Aorta (tissue), 5 donors: ENCODE results near the gene NRAS. TPM values are rescaled to one million over a fixed set of nuclear protein-coding genes. Genes with fewer than 3 reads are reported as not detected.

Source experiments
- ATAC-seq: fragments of 200-7000 bp; cut with Tn5 transposase; one replicate; pipeline ENCODE4 v1.9.1; 2022; ENCODE audit warnings: moderate library complexity; ENCODE audit not compliant: low FRiP score
- DNase-seq, 2 donors: peaks; one replicate each; pipeline ENCODE4 v3.0.0-alpha.2; 2020
- H3K27ac ChIP-seq, 2 donors: one replicate each; pipeline ENCODE4 v1.5.1; 2013; ENCODE audit warnings: low read length in 2 of 2, mild to moderate bottlenecking in 2 of 2, moderate library complexity in 2 of 2, control low read depth in 1 of 2, inconsistent platforms in 1 of 2, low read depth in 1 of 2
- H3K27me3 ChIP-seq, 2 donors: one replicate each; pipeline ENCODE4 v1.6.1; 2013; ENCODE audit warnings: control low read depth in 1 of 2, low read length in 1 of 2, mild to moderate bottlenecking in 1 of 2, moderate library complexity in 1 of 2; ENCODE audit not compliant: insufficient read depth in 2 of 2, control insufficient read depth in 1 of 2
- H3K36me3 ChIP-seq, 2 donors: one replicate each; pipeline ENCODE4 v1.6.1; 2013; ENCODE audit warnings: control low read depth in 1 of 2, low read length in 1 of 2, mild to moderate bottlenecking in 1 of 2; ENCODE audit not compliant: insufficient read depth in 2 of 2, control insufficient read depth in 1 of 2
- H3K4me1 ChIP-seq, 2 donors: one replicate each; pipeline ENCODE4 v1.6.1; 2013; ENCODE audit warnings: low read length in 2 of 2, control low read depth in 1 of 2, mild to moderate bottlenecking in 1 of 2, moderate library complexity in 1 of 2; ENCODE audit not compliant: insufficient read depth in 2 of 2, control insufficient read depth in 1 of 2
- H3K4me3 ChIP-seq, 2 donors: one replicate each; pipeline ENCODE4 v1.5.1; 2013; ENCODE audit warnings: low read length in 2 of 2, control low read depth in 1 of 2, mild to moderate bottlenecking in 1 of 2
- H3K9me3 ChIP-seq: one replicate; pipeline ENCODE4 v1.6.1; 2013; ENCODE audit warnings: mild to moderate bottlenecking, low read length; ENCODE audit not compliant: control insufficient read depth
- WGBS, 2 donors: extraction: QIAGEN DNeasy Blood & Tissue Kit; methylation state at CpG; one replicate each; pipeline ENCODE4 v1.1.7; 2013; 5-methylcytosine and 5-hydroxymethylcytosine counted together
- intact Hi-C, 2 donors: fragments of 100-400 bp; cut with DNase I; formaldehyde crosslinking; loops; one replicate each; pipeline versions ENCODE4 v1.14.2 to v1.15.0; 2022
- polyA plus RNA-seq, 2 donors: library from polyadenylated mRNA; stranded (reverse); fragments of 200-250 nt; gene quantifications; one replicate each; pipeline ENCODE4 v1.2.3, GENCODE V29; 2013
- total RNA-seq, 2 donors: library from RNA; stranded (reverse); fragmentation: NEBNext Ultra II Directional; extraction: Animal tissue kit (Norgen Biotek cat#: 25700); gene quantifications; one replicate each; pipeline ENCODE4 v1.2.1, GENCODE V29; 2021
- donor health status: healthy with polysubstance abuse.
- donor health status: Bipolar disorder and iron deficiency.
- donor health status: DM: no; HTN: no; CAD: no.
- donor health status: DM: no; HTN: no; CAD: no.
- donor health status: DM: yes; HTN: yes; CAD: no.

NRAS gene
- total and polyA plus RNA-seq, 4 donors, result 5.6 to 21.1 (median 16.4) TPM

DNA sequence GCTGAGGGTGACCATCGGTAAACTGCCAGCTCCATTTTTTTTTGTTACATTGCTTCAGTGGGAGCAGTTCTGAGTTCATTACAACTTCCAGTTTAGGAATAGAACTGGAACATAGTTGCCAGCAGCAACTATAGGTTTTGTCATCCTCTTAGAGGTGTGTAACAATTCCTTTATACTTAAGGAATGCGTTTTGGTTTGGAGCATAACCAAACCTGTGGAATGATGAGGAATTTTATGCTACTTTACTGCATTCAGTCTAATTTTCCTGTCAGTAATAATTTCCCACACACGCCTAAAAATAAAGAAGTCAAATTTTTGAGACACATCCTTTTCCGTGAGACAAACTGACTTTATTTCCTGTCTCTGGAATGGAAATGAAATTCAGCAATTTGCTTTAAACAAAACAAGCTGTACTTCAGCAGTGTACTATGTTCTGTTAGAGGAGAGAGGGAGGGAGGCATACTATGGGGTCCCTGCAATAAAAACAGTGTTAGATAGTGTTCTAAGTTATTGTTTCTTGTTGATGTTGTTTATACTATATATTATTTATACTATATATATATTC lies 16.5 kb downstream of the NRAS start:
- ATAC-seq (no peak), DNase-seq (no peak)
- no peaks in the 10 kb centered on the region for H3K4me1 ChIP-seq
- no peak overlapping the region for H3K27ac ChIP-seq
- no peaks in the 10 kb centered on the region for H3K9me3 ChIP-seq
- intact Hi-C loops, result no loop called here
- WGBS, 2 donors, result 26 to 37% methylated on average over 4 of the region's 4 CpGs
- no peaks in the 10 kb centered on the region for H3K27me3 ChIP-seq
- no peaks in the 10 kb centered on the region for H3K36me3 ChIP-seq
- no peak overlapping the region for H3K4me3 ChIP-seq

DNA sequence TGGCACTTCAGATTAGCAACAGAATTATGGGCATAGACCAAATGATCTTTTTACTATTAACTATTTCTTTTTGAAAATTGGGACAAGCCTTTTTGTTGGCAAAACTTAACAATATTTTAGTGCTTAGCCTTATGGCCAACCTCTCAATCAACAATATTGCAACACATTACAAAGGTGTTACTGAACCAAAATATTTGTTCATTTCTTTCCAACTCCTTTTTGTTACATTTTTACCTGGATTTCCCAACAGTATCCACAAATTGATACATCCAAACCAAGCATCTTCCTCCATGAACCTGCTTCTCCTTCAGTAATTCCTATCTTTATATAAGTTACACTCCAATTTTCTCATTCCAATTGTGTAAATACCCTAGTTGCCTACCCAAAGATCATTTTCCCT lies 19.8 kb downstream of the NRAS start:
- H3K9me3 ChIP-seq, result no peaks in the 10 kb centered on the region
- no peak overlapping the region for H3K27ac ChIP-seq
- no peak overlapping the region for H3K4me3 ChIP-seq
- no peak for ATAC-seq
- H3K36me3 ChIP-seq, result no peaks in the 10 kb centered on the region
- H3K4me1 ChIP-seq, result no peaks in the 10 kb centered on the region
- no peak for DNase-seq
- H3K27me3 ChIP-seq, result no peaks in the 10 kb centered on the region
- intact Hi-C loops, result no loop called here

DNA sequence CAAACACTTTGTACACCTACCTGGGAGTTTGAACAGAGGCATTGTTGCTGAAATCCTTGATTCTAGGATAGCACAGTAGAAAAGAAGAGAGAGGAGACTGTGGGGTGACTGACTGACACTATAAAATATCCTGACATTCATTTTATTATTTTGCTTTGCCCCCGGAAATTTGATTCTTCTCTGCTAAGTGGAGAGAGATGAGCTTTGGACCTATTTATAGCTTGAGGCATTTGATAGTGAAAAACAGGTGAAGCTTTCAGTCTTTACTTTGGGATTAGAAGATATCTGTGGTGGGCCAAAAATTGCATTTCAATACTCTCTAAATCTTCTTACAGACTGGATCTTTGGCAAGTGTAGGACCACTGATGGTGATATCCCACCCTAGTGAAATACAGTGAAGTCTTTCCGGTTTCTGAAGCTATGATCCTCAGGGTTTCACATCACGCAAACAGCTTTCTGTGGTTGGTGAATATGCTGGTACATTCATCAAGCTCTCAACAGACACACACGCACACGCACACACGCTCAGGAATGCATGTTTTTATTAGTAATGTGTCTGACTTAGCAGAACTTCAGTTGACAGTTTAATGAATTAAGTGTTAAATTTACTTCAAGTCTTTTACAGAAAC lies 21.0 kb downstream of the NRAS start, which contains the start of gene AMPD1:
TSS of gene AMPD1 (minus strand) at position 117 of the 629 bp plus-strand sequence. CDS start at position 42, 75 bp downstream.
- 22 to 23% methylated on average over 6 of the region's 6 CpGs for WGBS, 2 donors
- Histone ChIP-seq H3K4me1 (no peaks in the 10 kb centered on the region), H3K9me3 (no peaks in the 10 kb centered on the region), H3K27ac (no peak within 1 kb of the TSS), H3K36me3 (no peaks in the 10 kb centered on the region), H3K27me3 (no peaks in the 10 kb centered on the region), H3K4me3 (no peak within 1 kb of the TSS)
- intact Hi-C loops, result no loop called here
- ATAC-seq, result no peak
- no peak for DNase-seq

DNA sequence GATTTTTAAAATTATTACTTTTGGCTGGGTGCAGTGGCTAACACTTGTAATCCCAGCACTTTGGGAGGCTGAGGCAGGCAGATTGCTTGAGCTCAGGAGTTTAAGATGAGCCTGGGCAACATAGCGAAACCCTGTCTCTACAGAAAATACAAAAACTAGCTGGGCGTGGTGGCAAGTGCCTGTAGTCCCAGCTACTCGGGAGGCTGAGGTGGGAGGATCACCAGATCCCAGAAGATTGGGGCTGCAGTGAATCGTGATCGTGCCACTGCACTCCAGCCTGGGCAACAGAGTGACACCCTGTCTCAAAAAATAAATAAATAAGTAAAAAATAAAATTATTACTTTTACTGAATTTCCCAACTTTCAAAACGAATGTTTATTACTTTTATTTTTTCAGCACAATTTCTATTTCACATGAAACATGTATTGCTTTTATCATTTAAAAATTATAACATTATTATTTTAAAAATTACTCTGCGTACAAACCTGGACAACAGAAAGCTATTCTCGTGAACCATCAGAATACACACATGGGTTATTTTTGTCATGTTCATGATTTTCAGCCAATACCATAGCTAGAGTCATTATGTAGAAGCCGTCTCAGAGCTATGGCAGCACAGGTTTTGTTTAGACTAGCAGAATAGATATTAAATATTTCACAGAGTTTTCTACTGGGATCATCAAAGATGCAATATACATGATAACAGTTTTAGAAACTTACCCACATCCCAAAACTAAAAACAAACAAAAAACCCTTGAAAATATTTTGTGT lies 21.8 kb downstream of the NRAS start:
- intact Hi-C loops, result no loop called here
- Histone ChIP-seq H3K27me3 (no peaks in the 10 kb centered on the region), H3K4me1 (no peaks in the 10 kb centered on the region), H3K4me3 (no peak overlapping the region), H3K9me3 (no peaks in the 10 kb centered on the region), H3K27ac (no peak overlapping the region), H3K36me3 (no peaks in the 10 kb centered on the region)
- 78 to 79% methylated on average over 9 of the region's 9 CpGs for WGBS, 2 donors
- DNase-seq (no peak), ATAC-seq (no peak)

DNA sequence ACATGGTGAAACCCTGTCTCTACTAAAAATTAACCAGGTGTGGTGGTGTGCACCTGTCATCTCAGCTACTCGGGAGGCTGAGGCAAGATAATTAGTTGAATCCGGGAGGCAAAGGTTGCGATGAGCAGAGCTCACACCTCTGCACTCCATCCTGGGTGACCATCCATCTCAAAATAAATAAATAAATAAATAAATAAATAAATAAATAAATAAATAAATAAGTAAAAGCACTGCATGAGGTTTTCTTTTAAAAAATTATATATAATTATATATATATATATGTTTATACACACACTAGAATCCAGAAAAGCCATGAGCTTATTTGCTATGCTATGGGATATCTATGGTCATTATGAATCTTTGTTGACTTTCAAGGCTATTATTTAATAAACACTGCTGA lies 23.6 kb downstream of the NRAS start:
- Histone ChIP-seq H3K36me3 (no peaks in the 10 kb centered on the region), H3K27me3 (peaks cover 0 to 2% of the 10 kb centered on the region in 2 donors), H3K4me3 (no peak overlapping the region), H3K9me3 (no peaks in the 10 kb centered on the region), H3K27ac (no peak overlapping the region), H3K4me1 (no peaks in the 10 kb centered on the region)
- intact Hi-C loops, result no loop called here
- no peak for ATAC-seq
- WGBS, 2 donors, result 95 to 98% methylated on average over 3 of the region's 3 CpGs
- no peak for DNase-seq

DNA sequence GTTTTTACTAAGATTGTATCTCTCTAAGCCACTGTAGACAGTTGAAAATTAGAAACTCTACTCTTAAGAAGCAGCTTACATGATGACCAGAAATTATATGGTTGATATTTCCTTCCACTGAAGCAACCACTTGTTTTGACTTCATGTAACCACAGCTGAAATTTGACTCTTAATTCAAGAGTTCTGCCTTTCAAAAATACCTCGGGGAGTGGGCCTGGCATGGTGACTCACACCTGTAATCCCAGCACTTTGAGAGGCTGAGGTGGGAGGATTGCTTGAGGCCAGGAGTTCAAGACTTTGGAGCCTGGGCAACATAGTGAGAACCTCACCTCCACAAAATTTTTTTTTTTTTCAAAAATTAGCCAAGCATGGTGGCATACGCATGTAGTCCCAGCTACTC lies 25.5 kb downstream of the NRAS start:
- WGBS, 2 donors, result 80 to 84% methylated on average over 2 of the region's 2 CpGs
- intact Hi-C loops, result no loop called here
- Histone ChIP-seq H3K27ac (no peak overlapping the region), H3K27me3 (peaks cover 0 to 2% of the 10 kb centered on the region in 2 donors), H3K9me3 (no peaks in the 10 kb centered on the region), H3K4me1 (no peaks in the 10 kb centered on the region), H3K36me3 (no peaks in the 10 kb centered on the region), H3K4me3 (no peak overlapping the region)
- ATAC-seq, result no peak
- DNase-seq, result no peak

DNA sequence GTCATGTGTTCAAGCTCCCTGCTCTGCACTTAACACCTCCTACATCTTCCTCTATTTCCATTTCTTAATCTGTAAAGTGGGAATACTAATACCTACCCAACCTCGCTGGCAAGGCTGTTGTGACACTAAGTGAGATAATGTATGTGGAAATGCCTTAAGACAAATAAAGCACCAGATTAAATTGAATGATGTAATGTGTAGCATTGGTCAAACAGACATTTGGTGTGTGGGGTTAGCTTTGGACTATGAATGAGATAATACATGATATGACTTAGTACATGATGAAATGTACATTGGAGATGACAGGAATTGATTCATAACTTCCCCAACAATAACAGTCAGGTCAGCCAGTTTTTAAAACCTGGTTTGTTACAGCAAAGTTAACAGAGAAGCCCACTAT lies 26.4 kb downstream of the NRAS start:
- DNase-seq, result no peak
- H3K9me3 ChIP-seq, result no peaks in the 10 kb centered on the region
- ATAC-seq, result no peak
- intact Hi-C loops, result no loop called here
- no peaks in the 10 kb centered on the region for H3K36me3 ChIP-seq
- no peak overlapping the region for H3K27ac ChIP-seq
- WGBS, 2 donors, result 60 to 67% methylated on average over 1 of the region's 1 CpG
- H3K4me1 ChIP-seq, result no peaks in the 10 kb centered on the region
- no peak overlapping the region for H3K4me3 ChIP-seq
- H3K27me3 ChIP-seq, result peaks cover 0 to 2% of the 10 kb centered on the region in 2 donors

DNA sequence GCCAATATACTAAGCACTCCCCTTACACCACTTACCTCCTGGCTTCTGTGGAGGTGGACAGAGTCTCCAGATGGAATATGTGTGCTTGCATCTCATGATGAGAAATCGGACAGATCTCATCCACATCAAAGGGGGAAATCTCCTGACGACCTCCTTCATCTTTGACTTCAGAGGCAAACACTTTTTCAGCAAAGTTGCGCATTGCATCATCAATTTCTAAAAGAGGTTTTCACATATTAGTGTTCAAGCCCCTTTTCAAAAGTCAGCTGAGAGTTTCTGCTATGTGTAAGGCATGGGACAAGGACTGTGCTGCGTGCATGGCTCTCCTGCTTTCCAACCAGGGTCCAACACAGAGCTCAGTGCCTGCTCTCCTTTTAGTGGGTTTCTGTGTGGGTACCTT lies 28.0 kb downstream of the NRAS start:
- H3K36me3 ChIP-seq, result no peaks in the 10 kb centered on the region
- intact Hi-C loops, result no loop called here
- DNase-seq, result no peak
- no peak overlapping the region for H3K4me3 ChIP-seq
- no peaks in the 10 kb centered on the region for H3K4me1 ChIP-seq
- ATAC-seq, result no peak
- H3K9me3 ChIP-seq, result no peaks in the 10 kb centered on the region
- WGBS, 2 donors, result 74 to 85% methylated on average over 4 of the region's 4 CpGs
- H3K27ac ChIP-seq, result no peak overlapping the region
- peaks cover 0 to 2% of the 10 kb centered on the region in 2 donors for H3K27me3 ChIP-seq

DNA sequence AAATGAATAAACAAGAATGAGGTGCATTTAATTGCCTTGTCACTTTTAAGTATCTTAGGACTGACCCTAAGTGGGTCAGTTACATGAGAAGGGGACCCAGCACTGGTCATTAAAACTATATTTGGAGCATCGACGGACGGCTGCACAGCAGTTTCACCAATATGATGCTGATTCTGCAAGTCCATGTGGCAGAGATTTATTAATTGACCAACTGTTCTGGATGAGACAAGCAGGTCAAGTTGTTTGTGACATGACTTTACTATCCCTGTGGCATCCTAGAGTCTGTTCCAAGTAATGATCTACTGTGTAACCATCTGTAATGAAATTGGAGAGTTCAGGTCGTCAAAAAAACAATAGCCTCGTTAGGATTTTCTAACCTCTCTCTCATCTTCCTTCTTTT lies 30.7 kb downstream of the NRAS start:
- Histone ChIP-seq H3K27me3 (peaks cover 0 to 2% of the 10 kb centered on the region in 2 donors), H3K4me1 (no peaks in the 10 kb centered on the region), H3K4me3 (no peak overlapping the region), H3K27ac (no peak overlapping the region), H3K36me3 (no peaks in the 10 kb centered on the region), H3K9me3 (no peaks in the 10 kb centered on the region)
- ATAC-seq (no peak), DNase-seq (no peak)
- 76 to 79% methylated on average over 5 of the region's 5 CpGs for WGBS, 2 donors
- intact Hi-C loops, result no loop called here
